Chondrocyte (in vitro differentiated cells): ENCODE results near the gene FBXO42. TPM values are rescaled to one million over a fixed set of nuclear protein-coding genes. Genes with fewer than 3 reads are reported as not detected.

ENCODE experiments used
- DNase-seq: peaks from one replicate; pipeline ENCODE4 v3.0.0; 2021; ENCODE audit warnings: mixed read lengths, low spot score
- H3K27ac Mint-ChIP-seq: one replicate; pipeline ENCODE4 v1.8.0; 2021; ENCODE audit warnings: mild to moderate bottlenecking, moderate library complexity, mixed read lengths; ENCODE audit not compliant: unreplicated experiment
- H3K27me3 Mint-ChIP-seq: 2 replicates; pipeline ENCODE4 v1.8.0; 2021; ENCODE audit warnings: low read depth, mixed read lengths
- H3K36me3 Mint-ChIP-seq: 2 replicates; pipeline ENCODE4 v1.8.0; 2021; ENCODE audit warnings: low read depth, mixed read lengths
- H3K4me1 Mint-ChIP-seq: 2 replicates; pipeline ENCODE4 v1.8.0; 2021; ENCODE audit warnings: low read depth, mild to moderate bottlenecking, mixed read lengths
- H3K4me3 Mint-ChIP-seq: one replicate; pipeline ENCODE4 v1.8.0; 2021; ENCODE audit warnings: mild to moderate bottlenecking, moderate library complexity, mixed read lengths; ENCODE audit not compliant: unreplicated experiment
- H3K9me3 Mint-ChIP-seq: 2 replicates; pipeline ENCODE4 v1.8.0; 2021; ENCODE audit warnings: low read depth, mixed read lengths
- total RNA-seq: library from RNA; stranded (reverse); gene quantifications from 3 replicates; pipeline ENCODE4 v1.2.1, GENCODE V29; 2021
- TF ChIP-seq, protein P1 (sequence below): fragments of 200-600 bp; sonication (generic); IDR thresholded peaks from 2 replicates; pipeline ENCODE4 v1.5.0; 2021; ENCODE audit warnings: antibody characterized with exemption, mild to moderate bottlenecking, moderate library complexity

Gene FBXO42
- total RNA-seq, 1 donor from 2014 or later, result 20.9 TPM

GRCh38 chr1:16212251-16212961 lies 139.9 kb downstream of the FBXO42 start, which contains the start of gene ARHGEF19:
TSS of gene ARHGEF19 (minus strand) at chr1:16212652. CDS start at chr1:16209054, 3,598 bp downstream.
- TF ChIP-seq, protein P1, sequence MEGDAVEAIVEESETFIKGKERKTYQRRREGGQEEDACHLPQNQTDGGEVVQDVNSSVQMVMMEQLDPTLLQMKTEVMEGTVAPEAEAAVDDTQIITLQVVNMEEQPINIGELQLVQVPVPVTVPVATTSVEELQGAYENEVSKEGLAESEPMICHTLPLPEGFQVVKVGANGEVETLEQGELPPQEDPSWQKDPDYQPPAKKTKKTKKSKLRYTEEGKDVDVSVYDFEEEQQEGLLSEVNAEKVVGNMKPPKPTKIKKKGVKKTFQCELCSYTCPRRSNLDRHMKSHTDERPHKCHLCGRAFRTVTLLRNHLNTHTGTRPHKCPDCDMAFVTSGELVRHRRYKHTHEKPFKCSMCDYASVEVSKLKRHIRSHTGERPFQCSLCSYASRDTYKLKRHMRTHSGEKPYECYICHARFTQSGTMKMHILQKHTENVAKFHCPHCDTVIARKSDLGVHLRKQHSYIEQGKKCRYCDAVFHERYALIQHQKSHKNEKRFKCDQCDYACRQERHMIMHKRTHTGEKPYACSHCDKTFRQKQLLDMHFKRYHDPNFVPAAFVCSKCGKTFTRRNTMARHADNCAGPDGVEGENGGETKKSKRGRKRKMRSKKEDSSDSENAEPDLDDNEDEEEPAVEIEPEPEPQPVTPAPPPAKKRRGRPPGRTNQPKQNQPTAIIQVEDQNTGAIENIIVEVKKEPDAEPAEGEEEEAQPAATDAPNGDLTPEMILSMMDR, result no peak
- H3K4me1 Mint-ChIP-seq, result peaks cover 20% of the 10 kb centered on the region
- no peak for DNase-seq
- no peaks in the 10 kb centered on the region for H3K36me3 Mint-ChIP-seq
- no peak within 1 kb of the TSS for H3K4me3 Mint-ChIP-seq
- no peaks in the 10 kb centered on the region for H3K27me3 Mint-ChIP-seq
- H3K27ac Mint-ChIP-seq, result no peak within 1 kb of the TSS
- no peaks in the 10 kb centered on the region for H3K9me3 Mint-ChIP-seq

- no peak overlapping the region for H3K27ac Mint-ChIP-seq
- DNase-seq, result no peak
- H3K36me3 Mint-ChIP-seq, result no peaks in the 10 kb centered on the region
Observed at GRCh38 chr1:16211824-16212223, 140.5 kb downstream of the FBXO42 start.

GRCh38 chr1:16210581-16210980 lies 141.7 kb downstream of the FBXO42 start:
- Mint-ChIP-seq H3K27ac (peak overlapping the region; percentile 71), H3K9me3 (no peaks in the 10 kb centered on the region), H3K4me1 (peaks cover 12% of the 10 kb centered on the region), H3K4me3 (no peak overlapping the region), H3K36me3 (no peaks in the 10 kb centered on the region), H3K27me3 (no peaks in the 10 kb centered on the region)
- TF ChIP-seq, protein P1, result no peak
- no peak for DNase-seq

More at GRCh38 chr1:16211824-16212223, 140.5 kb downstream of the FBXO42 start:
- H3K4me3 Mint-ChIP-seq, result no peak overlapping the region
- TF ChIP-seq, protein P1, result no peak
- H3K9me3 Mint-ChIP-seq, result no peaks in the 10 kb centered on the region
- no peaks in the 10 kb centered on the region for H3K27me3 Mint-ChIP-seq
- peaks cover 21% of the 10 kb centered on the region for H3K4me1 Mint-ChIP-seq

GRCh38 chr1:16209847-16210407 lies 142.4 kb downstream of the FBXO42 start:
- DNase-seq, result no peak
- no peaks in the 10 kb centered on the region for H3K27me3 Mint-ChIP-seq
- H3K27ac Mint-ChIP-seq, result peak overlapping the region; percentile 71
- TF ChIP-seq, protein P1, result no peak
- H3K9me3 Mint-ChIP-seq, result no peaks in the 10 kb centered on the region
- H3K4me3 Mint-ChIP-seq, result peak overlapping the region; percentile 46
- no peaks in the 10 kb centered on the region for H3K36me3 Mint-ChIP-seq
- peaks cover 12% of the 10 kb centered on the region for H3K4me1 Mint-ChIP-seq

DNA sequence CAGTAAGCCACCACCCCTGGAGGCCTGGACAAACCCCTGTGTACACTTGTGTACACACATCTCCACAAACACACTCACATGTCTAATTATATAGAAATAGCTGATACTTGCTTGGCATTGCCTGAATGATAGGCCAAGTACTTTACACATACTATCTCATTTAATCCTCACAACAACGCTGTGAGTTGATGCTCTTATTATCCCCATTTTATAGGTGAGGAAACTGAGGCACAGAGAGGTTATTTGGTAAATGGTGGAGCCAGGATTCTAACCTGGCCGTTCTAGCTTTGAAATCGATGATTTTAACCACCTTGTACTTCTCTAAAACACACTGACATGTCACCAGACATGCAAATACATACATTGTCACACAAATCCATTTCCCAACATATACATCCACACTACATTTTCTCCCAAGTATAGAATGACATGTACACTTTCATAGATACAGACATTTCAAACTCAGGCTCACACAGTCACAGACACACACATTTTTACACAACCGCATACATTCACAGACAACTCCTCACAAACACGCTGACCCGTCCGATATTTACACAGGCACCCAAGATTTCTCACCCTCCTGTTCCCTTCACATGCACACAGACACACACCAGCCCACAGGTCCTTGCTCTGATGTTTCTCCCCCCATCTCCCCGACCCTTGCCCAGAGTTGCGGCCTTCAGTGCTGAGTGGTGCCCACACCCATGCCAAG lies 143.0 kb downstream of the FBXO42 start:
- no peak for DNase-seq
- Mint-ChIP-seq H3K36me3 (no peaks in the 10 kb centered on the region), H3K4me1 (peaks cover 12% of the 10 kb centered on the region), H3K27me3 (no peaks in the 10 kb centered on the region), H3K4me3 (peak overlapping the region; percentile 46), H3K9me3 (no peaks in the 10 kb centered on the region), H3K27ac (peak overlapping the region; percentile 6)
- TF ChIP-seq, protein P1, result no peak
